Adrenal gland (tissue), 5 donors: Measurements from ENCODE around the gene RPL10.

ENCODE experiments used
- POLR2A ChIP-seq, 2 donors: fragments of 450-650 bp; IDR thresholded peaks; one replicate each; pipeline ENCODE4 v1.6.1; 2017; ENCODE audit warnings: antibody characterized with exemption in 2 of 2, mild to moderate bottlenecking in 2 of 2, moderate library complexity in 1 of 2
- TF ChIP-seq, protein P1 (sequence below), 6 experiments: fragments of 450-650 bp in 4 of 6; fragments of 200-600 bp in 2 of 6; sonication (generic) in 1 of 6; IDR thresholded peaks; 1 replicate in 5 of 6; 2 replicates in 1 of 6; pipeline versions ENCODE4 v1.5.1 to v1.8.0; 2016 to 2021; ENCODE audit warnings: antibody characterized with exemption in 6 of 6, mild to moderate bottlenecking in 2 of 6, moderate library complexity in 1 of 6
- donor health status: DM: no; HTN: no; CAD: no.

DNA sequence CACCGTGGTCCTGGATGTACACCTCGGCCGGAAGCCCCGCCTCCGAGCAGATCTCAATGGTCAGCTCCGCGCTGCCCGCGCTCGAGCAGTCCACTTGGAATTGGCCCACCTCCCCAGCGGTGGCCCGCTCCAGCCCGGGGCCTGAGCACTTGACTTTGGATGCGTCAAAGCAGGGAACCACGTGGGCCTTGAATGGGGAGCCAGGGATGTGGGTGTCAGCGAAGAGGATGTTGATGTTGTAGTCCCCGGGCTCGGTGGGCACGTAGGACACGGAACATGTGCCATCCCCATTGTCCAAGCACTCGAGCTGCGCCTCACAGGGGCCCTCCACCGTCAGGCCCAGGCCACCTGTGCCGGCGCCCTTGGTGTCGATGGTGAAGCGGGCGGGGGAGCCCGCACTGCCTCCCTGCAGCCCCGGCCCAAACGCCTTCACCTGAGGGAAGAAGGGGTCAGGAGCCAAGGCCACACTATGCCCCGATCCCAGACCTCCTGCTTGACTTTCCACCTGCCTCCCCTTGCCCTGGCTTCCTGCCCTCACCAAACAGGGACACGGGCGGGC lies 37.9 kb upstream of the RPL10 start:
- TF ChIP-seq, protein P1, sequence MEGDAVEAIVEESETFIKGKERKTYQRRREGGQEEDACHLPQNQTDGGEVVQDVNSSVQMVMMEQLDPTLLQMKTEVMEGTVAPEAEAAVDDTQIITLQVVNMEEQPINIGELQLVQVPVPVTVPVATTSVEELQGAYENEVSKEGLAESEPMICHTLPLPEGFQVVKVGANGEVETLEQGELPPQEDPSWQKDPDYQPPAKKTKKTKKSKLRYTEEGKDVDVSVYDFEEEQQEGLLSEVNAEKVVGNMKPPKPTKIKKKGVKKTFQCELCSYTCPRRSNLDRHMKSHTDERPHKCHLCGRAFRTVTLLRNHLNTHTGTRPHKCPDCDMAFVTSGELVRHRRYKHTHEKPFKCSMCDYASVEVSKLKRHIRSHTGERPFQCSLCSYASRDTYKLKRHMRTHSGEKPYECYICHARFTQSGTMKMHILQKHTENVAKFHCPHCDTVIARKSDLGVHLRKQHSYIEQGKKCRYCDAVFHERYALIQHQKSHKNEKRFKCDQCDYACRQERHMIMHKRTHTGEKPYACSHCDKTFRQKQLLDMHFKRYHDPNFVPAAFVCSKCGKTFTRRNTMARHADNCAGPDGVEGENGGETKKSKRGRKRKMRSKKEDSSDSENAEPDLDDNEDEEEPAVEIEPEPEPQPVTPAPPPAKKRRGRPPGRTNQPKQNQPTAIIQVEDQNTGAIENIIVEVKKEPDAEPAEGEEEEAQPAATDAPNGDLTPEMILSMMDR (IDR thresholded peaks at IDR 0.05): no peak
- no peak for TF ChIP-seq POLR2A (IDR thresholded peaks at IDR 0.05)
